H1 (cell line): Measurements from ENCODE around the gene TPSB2. TPM values are rescaled to one million over a fixed set of nuclear protein-coding genes. Genes with fewer than 3 reads are reported as not detected.

Experiments
- CTCF ChIA-PET: fragments of 300-600 bp; sonication (Branson Sonifier 250); formaldehyde crosslinking; loops from one replicate; lab custom pipeline; 2021; ENCODE audit not compliant: partially characterized antibody; lab: Charles Lee
- POLR2A ChIA-PET: fragments of 300-600 bp; sonication (Branson Sonifier 250); formaldehyde crosslinking; loops from one replicate; lab custom pipeline; 2021; ENCODE audit warnings: inconsistent platforms; ENCODE audit not compliant: partially characterized antibody; lab: Charles Lee
- DNase-seq, 2 experiments: peaks; one replicate each; pipeline versions ENCODE4 v3.0.0 to v3.0.0-alpha.2; 2010 to 2022; ENCODE audit warnings: low spot score in 2 of 2, low read depth in 1 of 2, mixed read lengths in 1 of 2
- FAIRE-seq: peaks from 2 replicates; lab custom pipeline; 2011; peaks lifted over from hg19 to GRCh38; lab: Jason Lieb, UNC
- H2AFZ ChIP-seq: 2 replicates; pipeline ENCODE4 v1.8.1; 2012; ENCODE audit warnings: low read length, inconsistent platforms
- H2AK5ac ChIP-seq: 2 replicates; pipeline ENCODE4 v1.6.1; 2013; ENCODE audit warnings: low read depth, low read length
- H2BK120ac ChIP-seq: replicated peaks from 2 replicates; pipeline ENCODE3; 2013; ENCODE audit warnings: low read depth, low read length, inconsistent platforms
- H2BK12ac ChIP-seq: 2 replicates; pipeline ENCODE4 v1.6.1; 2013; ENCODE audit warnings: low read depth, low read length
- H2BK15ac ChIP-seq: 2 replicates; pipeline ENCODE4 v1.6.1; 2013; ENCODE audit warnings: low read length
- H2BK20ac ChIP-seq: 2 replicates; pipeline ENCODE4 v1.6.1; 2013; ENCODE audit warnings: low read length
- H2BK5ac ChIP-seq: 2 replicates; pipeline ENCODE4 v1.6.1; 2013; ENCODE audit warnings: low read depth, low read length
- H3K14ac ChIP-seq: 2 replicates; pipeline ENCODE4 v1.6.1; 2013; ENCODE audit warnings: inconsistent platforms; ENCODE audit not compliant: insufficient read length
- H3K18ac ChIP-seq: 2 replicates; pipeline ENCODE4 v1.6.1; 2013; ENCODE audit warnings: low read length; ENCODE audit errors: extremely low read depth
- H3K23ac ChIP-seq: 2 replicates; pipeline ENCODE4 v1.6.1; 2013; ENCODE audit warnings: inconsistent platforms; ENCODE audit not compliant: insufficient read length
- H3K23me2 ChIP-seq: 2 replicates; pipeline ENCODE4 v1.6.1; 2013; ENCODE audit warnings: low read depth, low read length
- H3K27ac ChIP-seq: 2 replicates; pipeline ENCODE4 v1.6.1; 2011; ENCODE audit warnings: low read depth, low read length, inconsistent platforms
- H3K27me3 ChIP-seq, 4 experiments: replicated peaks in 1 of 4; 1 replicate in 1 of 4; 2 replicates in 3 of 4; pipeline versions ENCODE4 v1.6.1 to v1.8.1; 2011 to 2013; ENCODE audit warnings: low read length in 3 of 4, mild to moderate bottlenecking in 3 of 4, inconsistent platforms in 2 of 4, mixed read lengths in 2 of 4, moderate library complexity in 1 of 4; ENCODE audit not compliant: control insufficient read depth in 3 of 4, insufficient read depth in 3 of 4; ENCODE audit errors: extremely low read depth in 1 of 4
- H3K36me3 ChIP-seq, 4 experiments: 2 replicates each; pipeline versions ENCODE4 v1.6.1 to v1.8.1; 2011 to 2013; ENCODE audit warnings: mild to moderate bottlenecking in 4 of 4, low read length in 3 of 4, moderate library complexity in 2 of 4, control low read depth in 1 of 4, inconsistent platforms in 1 of 4; ENCODE audit not compliant: insufficient read depth in 4 of 4, control insufficient read depth in 2 of 4
- H3K4ac ChIP-seq: replicated peaks from 2 replicates; pipeline ENCODE3; 2013; ENCODE audit warnings: low read length, low read depth, mixed read lengths, inconsistent platforms; ENCODE audit not compliant: insufficient read length
- H3K4me1 ChIP-seq, 4 experiments: replicated peaks in 1 of 4; 1 replicate in 1 of 4; 2 replicates in 3 of 4; pipeline versions ENCODE4 v1.6.1 to v1.8.1; 2011 to 2013; ENCODE audit warnings: low read length in 3 of 4, inconsistent platforms in 2 of 4, mixed read lengths in 1 of 4; ENCODE audit not compliant: insufficient read depth in 4 of 4, control insufficient read depth in 3 of 4
- H3K4me2 ChIP-seq, 2 experiments: 2 replicates each; pipeline versions ENCODE4 v1.6.1 to v1.8.1; 2011 to 2013; ENCODE audit warnings: low read depth in 2 of 2, low read length in 2 of 2, control low read depth in 1 of 2, inconsistent platforms in 1 of 2, mild to moderate bottlenecking in 1 of 2; ENCODE audit not compliant: insufficient read depth in 1 of 2
- H3K4me3 ChIP-seq, 4 experiments: fragments of 200-600, 300-600 bp in 1 of 4; sonication (generic), shearing (Covaris generic), sonication (Bioruptor Twin) in 1 of 4; 2 replicates each; pipeline versions ENCODE4 v1.5.1 to v1.8.1; 2011 to 2016; ENCODE audit warnings: low read length in 4 of 4, low read depth in 3 of 4, control low read depth in 2 of 4, inconsistent platforms in 2 of 4, mild to moderate bottlenecking in 2 of 4, mixed read lengths in 1 of 4, moderate library complexity in 1 of 4; ENCODE audit not compliant: insufficient read depth in 2 of 4; ENCODE audit errors: extremely low read depth in 1 of 4
- H3K56ac ChIP-seq: replicated peaks from 2 replicates; pipeline ENCODE3; 2013; ENCODE audit warnings: low read depth, mild to moderate bottlenecking, mixed read lengths, low read length, inconsistent platforms; ENCODE audit not compliant: insufficient read length
- H3K79me1 ChIP-seq: 2 replicates; pipeline ENCODE4 v1.6.1; 2013; ENCODE audit warnings: low read depth, low read length, control low read depth
- H3K79me2 ChIP-seq, 2 experiments: 2 replicates each; pipeline versions ENCODE4 v1.6.1 to v1.8.1; 2012 to 2013; ENCODE audit warnings: low read length in 2 of 2, mild to moderate bottlenecking in 2 of 2, inconsistent platforms in 1 of 2; ENCODE audit not compliant: insufficient read depth in 2 of 2, control insufficient read depth in 1 of 2
- H3K9ac ChIP-seq, 4 experiments: replicated peaks in 1 of 4; 1 replicate in 1 of 4; 2 replicates in 3 of 4; pipeline versions ENCODE4 v1.6.1 to v1.8.1; 2011 to 2013; ENCODE audit warnings: low read depth in 3 of 4, low read length in 3 of 4, control low read depth in 2 of 4, mild to moderate bottlenecking in 2 of 4, moderate library complexity in 2 of 4, inconsistent platforms in 1 of 4; ENCODE audit errors: extremely low read depth in 1 of 4
- H3K9me3 ChIP-seq, 2 experiments: 2 replicates each; pipeline versions ENCODE4 v1.6.1 to v1.8.1; 2012 to 2013; ENCODE audit warnings: mild to moderate bottlenecking in 2 of 2, moderate library complexity in 2 of 2, control low read depth in 1 of 2, inconsistent platforms in 1 of 2, low read depth in 1 of 2, low read length in 1 of 2, mixed read lengths in 1 of 2; ENCODE audit not compliant: insufficient read depth in 2 of 2
- H4K20me1 ChIP-seq, 2 experiments: replicated peaks in 1 of 2; 2 replicates each; pipeline versions ENCODE3 to v1.8.1; 2011 to 2013; ENCODE audit warnings: inconsistent platforms in 2 of 2, low read length in 2 of 2, mild to moderate bottlenecking in 1 of 2; ENCODE audit not compliant: insufficient read depth in 2 of 2, control insufficient read depth in 1 of 2
- H4K5ac ChIP-seq: 2 replicates; pipeline ENCODE4 v1.6.1; 2013; ENCODE audit warnings: low read length, low read depth, mixed read lengths, inconsistent platforms; ENCODE audit not compliant: insufficient read length
- H4K8ac ChIP-seq: 2 replicates; pipeline ENCODE4 v1.8.0; 2013; ENCODE audit warnings: mild to moderate bottlenecking, moderate library complexity, low read length, inconsistent platforms; ENCODE audit not compliant: insufficient read depth; ENCODE audit errors: extremely low read depth
- H4K91ac ChIP-seq: replicated peaks from 2 replicates; pipeline ENCODE3; 2013; ENCODE audit warnings: low read length, mixed read lengths, inconsistent platforms; ENCODE audit not compliant: insufficient read length
- BCL11A ChIP-seq, 2 experiments: IDR thresholded peaks; one replicate each; pipeline ENCODE4 v1.6.1; 2011; ENCODE audit warnings: low read depth in 2 of 2, low read length in 2 of 2, mild to moderate bottlenecking in 2 of 2
- E2F6 ChIP-seq: IDR thresholded peaks from 2 replicates; pipeline ENCODE4 v1.6.1; 2012; ENCODE audit warnings: inconsistent platforms
- PHF8 ChIP-seq: fragments of 200-600 bp; sonication (generic); conservative IDR thresholded peaks from 2 replicates; pipeline ENCODE4 v1.7.1; 2012; ENCODE audit warnings: low read depth, mild to moderate bottlenecking, inconsistent platforms, low read length, moderate library complexity
- RFX5 ChIP-seq: IDR thresholded peaks from 2 replicates; pipeline ENCODE4 v1.6.1; 2011; ENCODE audit warnings: low read depth, low read length, improper control_type of control experiment, borderline replicate concordance
- SAP30 ChIP-seq: fragments of 300-600 bp; sonication (generic); IDR thresholded peaks from 2 replicates; pipeline ENCODE4 v1.7.1; 2012; ENCODE audit warnings: low read length, moderate library complexity, mild to moderate bottlenecking, inconsistent platforms; ENCODE audit not compliant: insufficient read depth, insufficient replicate concordance
- SIX5 ChIP-seq: IDR thresholded peaks from 2 replicates; pipeline ENCODE4 v1.6.1; 2011; ENCODE audit warnings: mild to moderate bottlenecking, low read depth, low read length
- SP1 ChIP-seq: IDR thresholded peaks from 2 replicates; pipeline ENCODE4 v1.6.1; 2011; ENCODE audit warnings: low read depth, low read length
- WGBS, 2 experiments: shearing (Covaris generic) in 1 of 2; methylation state at CpG; one replicate each; pipeline versions ENCODE4 v1.1.6 to v1.1.7; 2013 to 2015; ENCODE audit warnings: low lambda C conversion rate in 2 of 2, mixed read lengths in 2 of 2, inconsistent platforms in 1 of 2, low coverage in 1 of 2, missing lambda C conversion rate in 1 of 2; ENCODE audit not compliant: insufficient replicate concordance in 2 of 2, insufficient coverage in 1 of 2, insufficient read length in 1 of 2; ENCODE audit errors: extremely low coverage in 1 of 2, missing lambda C conversion rate in 1 of 2; 5-methylcytosine and 5-hydroxymethylcytosine counted together
- polyA plus RNA-seq, 7 experiments: library from polyadenylated mRNA; depleted of rRNA in 3 of 7; stranded (reverse) in 5 of 7; unstranded in 2 of 7; fragments of >200 nt in 5 of 7; fragments of 200-250 nt in 2 of 7; gene quantifications; 1 replicate in 5 of 7; 2 replicates in 1 of 7; 4 replicates in 1 of 7; pipeline versions ENCODE4 v1.2.1 to v1.2.3, GENCODE V29; 2011 to 2013; ENCODE audit warnings: missing spikeins in 2 of 7, mixed read lengths in 2 of 7
- total RNA-seq: library from RNA; stranded (reverse); fragmentation: NEBNext Ultra II Directional; extraction: Animal tissue kit (Norgen Biotek cat#: 25700); gene quantifications from 2 replicates; pipeline ENCODE4 v1.2.1, GENCODE V29; 2021

TPSB2 gene
- total and polyA plus RNA-seq, 2 of the 8 experiments (the other 6 are each of a cell fraction or from before 2014, with no cell fraction given): 0.08 TPM; not detected in 1

DNA sequence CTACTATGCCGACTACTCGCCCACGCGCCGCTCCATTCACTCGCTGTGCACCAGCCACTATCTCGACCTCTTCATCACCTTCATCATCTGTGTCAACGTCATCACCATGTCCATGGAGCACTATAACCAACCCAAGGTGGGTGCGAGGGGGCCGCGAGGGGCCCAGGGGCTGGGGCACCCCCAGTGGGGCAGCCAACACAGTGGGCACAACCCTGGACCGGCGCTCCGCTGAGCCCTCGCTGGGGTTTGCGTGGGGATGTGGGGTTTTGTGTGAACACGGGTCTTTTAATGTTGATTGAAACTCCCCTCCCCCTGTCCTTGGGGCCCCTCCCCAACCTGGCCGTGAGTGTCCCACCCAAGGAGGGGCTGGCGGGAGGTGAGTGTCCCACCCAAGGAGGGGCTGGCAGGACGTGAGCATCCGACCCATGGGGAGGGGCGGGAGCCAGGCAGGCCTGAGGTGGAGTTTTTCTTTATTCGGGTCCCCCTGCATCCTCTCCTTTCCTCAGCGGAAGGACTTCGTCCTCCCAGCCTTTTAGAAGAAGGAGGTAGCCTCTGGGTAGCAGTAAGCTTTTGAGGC is 16.1 kb downstream of the TPSB2 start:
- H3K9me3 ChIP-seq: no peaks in the 10 kb centered on the region

More for the DNA sequence above, 16.1 kb downstream of the TPSB2 start:
- no peak overlapping the region for H4K91ac ChIP-seq
- no peak overlapping the region for H3K27ac ChIP-seq
- no peak overlapping the region for H2BK5ac ChIP-seq
- H4K5ac ChIP-seq: no peak overlapping the region
- WGBS, 2 experiments: 89% methylated on average over 21 of the region's 25 CpGs; no CpG with 5 or more reads in 1 of the 2 experiments
- FAIRE-seq (no peak), DNase-seq (no peak)
- no peaks in the 10 kb centered on the region for H3K23me2 ChIP-seq
- H2AK5ac ChIP-seq: no peak overlapping the region
- H2BK120ac ChIP-seq: no peak overlapping the region
- H3K4me3 ChIP-seq: no peak overlapping the region
- no peak overlapping the region for H2BK20ac ChIP-seq
- H3K4ac ChIP-seq: no peak overlapping the region
- H3K4me2 ChIP-seq: no peak overlapping the region
- POLR2A ChIA-PET: no interaction called here
- no peaks in the 10 kb centered on the region for H3K4me1 ChIP-seq
- CTCF ChIA-PET: no interaction called here
- H3K36me3 ChIP-seq: peaks cover 4 to 70% (median 9%) of the 10 kb centered on the region in 4 experiments; a peak in 4 of 8 replicates
- no peak overlapping the region for H2BK12ac ChIP-seq
- no peak overlapping the region for H3K14ac ChIP-seq
- peaks cover 0 to 10% of the 10 kb centered on the region in 2 experiments for H4K20me1 ChIP-seq
- no peak overlapping the region for H2AFZ ChIP-seq
- H4K8ac ChIP-seq: no peak overlapping the region
- no peaks in the 10 kb centered on the region for H3K79me2 ChIP-seq
- no peak overlapping the region for H3K18ac ChIP-seq
- no peaks in the 10 kb centered on the region for H3K79me1 ChIP-seq
- no peak overlapping the region for H3K23ac ChIP-seq
- H3K56ac ChIP-seq: no peak overlapping the region
- TF ChIP-seq E2F6 (no peak), SP1 (no peak), SAP30 (no peak), RFX5 (no peak), PHF8 (no peak), BCL11A (IDR thresholded peaks at IDR 0.05; ENCODE audit: low read depth in 2 of 2, low read length in 2 of 2) (no peak), SIX5 (no peak)
- no peak overlapping the region for H2BK15ac ChIP-seq
- no peak overlapping the region for H3K9ac ChIP-seq
- no peaks in the 10 kb centered on the region for H3K27me3 ChIP-seq
